ENCODE results near the gene BAD.
"Not testable (repeated sequence)": the region's sequence is repeated elsewhere in the genome, so short reads cannot be mapped to it uniquely, and the experiment has no call there.

Gene BAD

DNA sequence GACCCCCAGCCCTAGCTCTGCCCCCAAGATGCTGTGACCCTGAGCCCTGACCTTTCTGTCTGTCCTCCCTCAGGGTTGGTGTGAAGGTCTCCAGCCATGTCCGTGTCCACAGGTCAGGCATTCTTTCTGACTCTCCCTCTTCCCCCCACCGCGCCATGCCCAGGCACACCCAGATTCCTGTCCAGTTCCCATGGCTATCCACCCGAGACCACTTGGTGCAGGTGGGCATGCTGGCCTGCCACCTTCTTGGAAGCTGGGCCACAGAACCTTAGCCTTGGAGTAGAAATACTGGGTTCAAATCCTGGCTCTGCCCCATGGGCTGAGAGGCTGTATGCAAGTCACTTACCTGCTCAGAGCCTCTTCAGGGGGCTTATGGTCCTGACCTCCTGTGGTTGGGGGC is 35.4 kb downstream of the BAD start:
- no peak for DNase-seq (ENCODE audit: low read depth, low spot score)
- peaks cover 4% of the 10 kb centered on the region; the same call in 1 of the 2 replicates for H3K36me3 ChIP-seq (ENCODE audit: control insufficient read depth, insufficient read depth, low read length)
- H3K4me3 ChIP-seq (ENCODE audit: low read length) = no peak overlapping the region
- peaks cover 20% of the 10 kb centered on the region for H3K4me1 ChIP-seq (ENCODE audit: control insufficient read depth, insufficient read depth, low read length)
- WGBS (ENCODE audit: insufficient coverage, insufficient read length) = no CpG with 5 or more reads among the region's 4 CpGs
- H3K27ac ChIP-seq (ENCODE audit: low read length) = peak overlapping the region; percentile 36
- H3K9me3 ChIP-seq (ENCODE audit: control insufficient read depth, insufficient read depth, low read length) = no peaks in the 10 kb centered on the region
- no peaks in the 10 kb centered on the region for H3K27me3 ChIP-seq (ENCODE audit: control insufficient read depth, insufficient read depth, low read length)

DNA sequence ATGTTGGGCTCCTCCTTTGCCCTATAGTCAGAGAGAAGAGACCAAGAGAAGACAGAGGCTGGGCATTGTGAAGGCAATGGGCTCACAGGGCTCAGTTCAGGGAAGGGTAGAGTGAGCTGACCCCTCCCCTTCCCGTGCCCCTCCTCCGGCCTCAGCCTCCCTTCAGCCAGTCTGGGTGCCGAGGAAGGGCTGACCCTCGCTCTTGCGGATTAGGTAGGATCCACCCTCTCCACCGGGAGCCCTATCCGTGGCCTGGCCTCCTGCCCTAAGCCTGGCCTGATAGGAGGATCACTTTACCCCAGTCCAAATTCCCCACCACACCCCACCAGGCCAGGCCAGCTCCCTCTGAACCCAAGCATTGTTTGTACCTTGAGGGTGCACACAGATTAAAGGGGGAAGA is 35.9 kb downstream of the BAD start:
- no peaks in the 10 kb centered on the region for H3K27me3 ChIP-seq (ENCODE audit: control insufficient read depth, insufficient read depth, low read length)
- no CpG with 5 or more reads among the region's 7 CpGs for WGBS (ENCODE audit: insufficient coverage, insufficient read length)
- no peak for DNase-seq (ENCODE audit: low read depth, low spot score)
- no peak overlapping the region for H3K27ac ChIP-seq (ENCODE audit: low read length)
- H3K36me3 ChIP-seq (ENCODE audit: control insufficient read depth, insufficient read depth, low read length) = peaks cover 7% of the 10 kb centered on the region; the same call in 1 of the 2 replicates
- H3K9me3 ChIP-seq (ENCODE audit: control insufficient read depth, insufficient read depth, low read length) = no peaks in the 10 kb centered on the region
- peaks cover 20% of the 10 kb centered on the region for H3K4me1 ChIP-seq (ENCODE audit: control insufficient read depth, insufficient read depth, low read length)
- H3K4me3 ChIP-seq (ENCODE audit: low read length) = no peak overlapping the region

DNA sequence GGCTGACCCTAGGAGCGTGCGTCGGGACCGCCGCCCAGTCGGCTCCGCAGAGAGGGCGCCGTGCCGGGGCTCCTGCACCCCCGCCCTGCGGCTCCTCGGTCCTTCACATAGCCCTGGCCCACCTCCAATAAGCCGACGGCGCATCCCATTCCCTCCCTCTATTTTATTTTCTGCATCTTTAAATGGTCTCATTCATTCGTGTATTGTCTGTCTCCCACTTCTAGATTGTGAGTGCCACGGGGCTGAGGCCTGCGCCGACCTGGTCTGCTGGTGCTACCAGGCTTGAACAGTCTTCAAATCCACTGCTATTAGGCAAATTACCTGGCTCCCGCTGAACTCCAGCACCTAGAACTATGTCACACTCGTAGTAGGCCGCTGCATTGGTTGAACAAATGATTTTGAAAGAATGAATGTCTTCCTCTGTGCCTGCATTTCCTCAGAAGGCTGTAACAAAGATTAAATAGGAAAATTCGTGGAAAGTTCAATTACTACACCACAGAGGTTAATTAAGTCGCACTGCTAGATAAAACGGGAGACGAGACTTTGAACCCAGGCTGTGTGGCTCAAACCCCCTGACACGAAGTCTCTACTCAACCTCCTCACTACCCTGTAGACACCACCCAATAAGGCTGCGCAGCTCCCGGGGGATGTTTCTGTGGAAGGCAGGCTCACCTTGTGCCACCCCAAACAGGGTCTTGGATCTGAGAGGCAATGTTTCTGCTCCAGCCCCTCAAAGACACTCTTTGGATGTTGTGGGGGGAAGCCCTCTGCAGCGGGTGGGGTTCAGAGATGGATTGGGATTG is 36.5 kb downstream of the BAD start:
- peak overlapping the region; percentile 87; the same call in 1 of the 2 replicates for H3K4me3 ChIP-seq (ENCODE audit: low read length)
- H3K27ac ChIP-seq (ENCODE audit: low read length) = no peak overlapping the region
- no CpG with 5 or more reads among the region's 31 CpGs for WGBS (ENCODE audit: insufficient coverage, insufficient read length)
- H3K27me3 ChIP-seq (ENCODE audit: control insufficient read depth, insufficient read depth, low read length) = no peaks in the 10 kb centered on the region
- peaks cover 20% of the 10 kb centered on the region for H3K4me1 ChIP-seq (ENCODE audit: control insufficient read depth, insufficient read depth, low read length)
- DNase-seq (ENCODE audit: low read depth, low spot score) = no peak
- H3K36me3 ChIP-seq (ENCODE audit: control insufficient read depth, insufficient read depth, low read length) = peaks cover 11% of the 10 kb centered on the region; the same call in 1 of the 2 replicates
- H3K9me3 ChIP-seq (ENCODE audit: control insufficient read depth, insufficient read depth, low read length) = no peaks in the 10 kb centered on the region

DNA sequence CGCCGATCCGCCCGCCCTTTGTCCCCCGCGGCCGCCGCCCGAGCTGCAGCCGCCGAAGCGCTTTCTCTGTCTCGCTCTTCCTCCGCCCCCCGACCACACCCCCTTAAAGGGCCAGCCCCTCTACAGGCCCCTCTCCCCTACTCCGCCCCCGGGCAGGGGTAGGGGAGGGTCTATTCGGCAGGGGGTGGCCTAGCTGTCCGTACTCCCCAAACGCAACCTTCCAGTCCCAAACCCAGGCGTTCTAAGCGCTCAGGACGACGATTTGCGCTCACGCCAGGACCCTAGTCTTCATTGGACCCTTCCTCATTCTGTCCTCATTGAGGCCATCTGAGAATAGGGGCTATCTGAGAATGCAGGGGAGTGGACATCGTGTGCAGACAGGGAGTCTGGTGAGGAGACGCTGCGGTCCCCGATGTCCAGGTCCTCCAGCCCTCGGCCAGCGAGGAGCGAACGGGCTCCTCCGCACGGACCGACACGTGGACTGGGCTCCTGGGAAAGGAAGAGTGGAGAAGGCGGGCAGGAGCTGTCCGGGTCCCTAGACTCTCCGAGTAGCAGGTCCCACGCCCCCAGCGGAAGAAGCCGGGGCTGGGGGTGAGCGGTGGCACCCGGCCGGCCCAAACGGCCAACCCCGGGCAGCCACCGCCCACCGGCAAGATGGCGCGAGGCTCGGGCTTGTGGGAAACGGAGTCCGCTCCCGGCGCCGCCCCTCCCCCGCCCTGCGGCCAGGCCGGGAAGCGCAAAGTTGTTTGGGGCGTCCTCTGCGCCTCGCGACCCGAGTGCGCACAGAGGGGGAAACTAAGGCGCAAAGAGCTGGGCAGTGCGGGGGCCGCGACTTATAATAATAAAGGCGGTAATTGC is 37.4 kb downstream of the BAD start, which contains the start of gene PPP1R14B:
Gene PPP1R14B (minus strand): TSS at position 73 of the 858 bp plus-strand sequence. CDS start 270 bp downstream, outside the sequence.
- no peak for DNase-seq (ENCODE audit: low read depth, low spot score)
- no CpG with 5 or more reads among the region's 74 CpGs for WGBS (ENCODE audit: insufficient coverage, insufficient read length)
- no peaks in the 10 kb centered on the region for H3K9me3 ChIP-seq (ENCODE audit: control insufficient read depth, insufficient read depth, low read length)

DNA sequence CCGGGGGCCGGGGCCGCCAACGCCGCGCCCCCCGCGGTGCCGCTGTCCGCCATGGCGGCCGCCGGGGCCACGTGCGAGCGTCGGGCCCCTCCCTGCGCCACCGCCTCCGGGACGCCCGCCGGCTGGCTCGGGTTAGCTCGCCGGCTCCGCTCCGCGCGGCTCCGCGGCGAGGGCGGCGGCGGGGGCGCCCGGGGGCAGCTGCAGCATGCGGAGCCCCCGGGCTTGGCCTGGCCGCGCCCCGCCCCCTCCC is 37.9 kb downstream of the BAD start:
- not testable (repeated sequence) for H3K27me3 ChIP-seq (ENCODE audit: control insufficient read depth, insufficient read depth, low read length); H3K27ac ChIP-seq (ENCODE audit: low read length); DNase-seq (ENCODE audit: low read depth, low spot score); H3K9me3 ChIP-seq (ENCODE audit: control insufficient read depth, insufficient read depth, low read length)
- H3K4me1 ChIP-seq (ENCODE audit: control insufficient read depth, insufficient read depth, low read length) = peaks cover 16% of the 10 kb centered on the region
- H3K36me3 ChIP-seq (ENCODE audit: control insufficient read depth, insufficient read depth, low read length) = peaks cover 11% of the 10 kb centered on the region; the same call in 1 of the 2 replicates
- no CpG with 5 or more reads among the region's 43 CpGs for WGBS (ENCODE audit: insufficient coverage, insufficient read length)
- H3K4me3 ChIP-seq (ENCODE audit: low read length) = peak overlapping the region; percentile 87; the same call in 1 of the 2 replicates

More for the DNA sequence above, 37.4 kb downstream of the BAD start, which contains the start of gene PPP1R14B:
- H3K36me3 ChIP-seq (ENCODE audit: control insufficient read depth, insufficient read depth, low read length) = peaks cover 11% of the 10 kb centered on the region; the same call in 1 of the 2 replicates
- no peaks in the 10 kb centered on the region for H3K27me3 ChIP-seq (ENCODE audit: control insufficient read depth, insufficient read depth, low read length)
- peak within 1 kb of the TSS; percentile 87 for H3K4me3 ChIP-seq (ENCODE audit: low read length)
- H3K4me1 ChIP-seq (ENCODE audit: control insufficient read depth, insufficient read depth, low read length) = peaks cover 16% of the 10 kb centered on the region
- H3K27ac ChIP-seq (ENCODE audit: low read length) = no peak within 1 kb of the TSS

DNA sequence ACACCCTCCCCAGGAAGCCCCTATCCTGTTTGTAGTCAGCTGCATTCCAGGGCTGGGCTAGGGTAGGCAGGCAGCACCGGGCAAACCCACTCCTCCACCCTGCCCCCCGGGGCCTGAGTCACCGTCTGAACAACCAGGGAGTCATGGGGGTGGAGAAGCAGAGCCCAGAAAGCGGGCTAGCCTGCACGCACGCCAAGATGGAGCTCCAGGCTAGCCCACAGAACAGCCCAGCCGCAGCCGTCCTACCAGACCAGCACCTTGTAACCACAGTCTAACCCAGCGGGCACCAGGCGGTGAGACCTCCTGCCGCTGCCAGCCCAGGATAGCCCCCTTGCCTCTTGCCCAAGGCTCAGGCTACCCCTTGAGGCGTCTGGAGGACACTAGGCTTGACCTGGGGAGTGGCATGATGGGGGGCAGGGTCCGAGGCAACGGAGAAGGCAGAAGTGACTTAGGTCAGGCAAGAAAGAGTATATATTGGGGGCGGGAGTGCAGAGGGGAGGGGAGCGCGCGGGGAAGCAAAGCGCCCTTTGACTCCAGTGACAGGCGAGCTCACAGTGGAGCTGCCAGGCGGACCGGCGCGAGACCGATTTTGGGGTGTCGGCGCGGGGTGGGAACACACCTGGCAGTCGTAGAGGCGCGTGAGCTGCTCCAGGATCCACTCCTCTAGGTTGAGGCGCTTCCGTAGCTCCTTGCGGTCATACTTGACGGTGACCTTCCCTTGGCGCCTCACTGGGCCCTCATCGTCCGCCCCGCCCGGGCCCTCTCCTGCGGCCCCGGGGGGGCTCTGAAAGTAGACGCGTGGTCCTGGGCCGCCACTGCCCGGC is 38.5 kb downstream of the BAD start:
- no CpG with 5 or more reads among the region's 46 CpGs for WGBS (ENCODE audit: insufficient coverage, insufficient read length)
- peak overlapping the region; percentile 87 for H3K4me3 ChIP-seq (ENCODE audit: low read length)
- no peak for DNase-seq (ENCODE audit: low read depth, low spot score)
- H3K4me1 ChIP-seq (ENCODE audit: control insufficient read depth, insufficient read depth, low read length) = peaks cover 16% of the 10 kb centered on the region
- H3K27ac ChIP-seq (ENCODE audit: low read length) = no peak overlapping the region
- H3K36me3 ChIP-seq (ENCODE audit: control insufficient read depth, insufficient read depth, low read length) = peaks cover 11% of the 10 kb centered on the region; the same call in 1 of the 2 replicates
- H3K27me3 ChIP-seq (ENCODE audit: control insufficient read depth, insufficient read depth, low read length) = no peaks in the 10 kb centered on the region
- no peaks in the 10 kb centered on the region for H3K9me3 ChIP-seq (ENCODE audit: control insufficient read depth, insufficient read depth, low read length)

DNA sequence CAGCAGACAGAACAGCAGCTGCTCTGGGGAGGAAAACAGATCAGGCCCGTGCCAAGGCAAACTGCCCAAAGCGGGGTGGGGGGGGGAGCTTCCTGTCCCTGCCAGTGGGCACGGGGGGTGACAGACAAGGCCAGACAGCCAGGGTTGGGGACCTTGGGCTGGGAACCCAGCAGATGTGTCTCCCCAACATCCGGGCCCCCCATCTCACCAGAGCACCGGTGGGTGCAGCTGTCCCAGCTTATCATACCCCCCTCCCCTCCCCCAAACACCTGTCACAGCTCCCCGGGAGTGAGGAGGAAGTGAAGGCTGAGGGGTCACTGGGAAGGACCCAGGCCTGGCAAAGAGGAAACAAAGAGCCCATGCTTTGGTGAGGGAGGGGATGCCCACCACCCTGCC is 39.1 kb downstream of the BAD start:
- Histone ChIP-seq H3K27ac (ENCODE audit: low read length) (no peak overlapping the region), H3K4me1 (ENCODE audit: control insufficient read depth, insufficient read depth, low read length) (peaks cover 18% of the 10 kb centered on the region), H3K36me3 (ENCODE audit: control insufficient read depth, insufficient read depth, low read length) (peaks cover 11% of the 10 kb centered on the region; the same call in 1 of the 2 replicates), H3K4me3 (ENCODE audit: low read length) (peak overlapping the region; percentile 87), H3K9me3 (ENCODE audit: control insufficient read depth, insufficient read depth, low read length) (no peaks in the 10 kb centered on the region), H3K27me3 (ENCODE audit: control insufficient read depth, insufficient read depth, low read length) (no peaks in the 10 kb centered on the region)
- WGBS (ENCODE audit: insufficient coverage, insufficient read length) = no CpG with 5 or more reads among the region's 6 CpGs
- DNase-seq (ENCODE audit: low read depth, low spot score) = no peak

DNA sequence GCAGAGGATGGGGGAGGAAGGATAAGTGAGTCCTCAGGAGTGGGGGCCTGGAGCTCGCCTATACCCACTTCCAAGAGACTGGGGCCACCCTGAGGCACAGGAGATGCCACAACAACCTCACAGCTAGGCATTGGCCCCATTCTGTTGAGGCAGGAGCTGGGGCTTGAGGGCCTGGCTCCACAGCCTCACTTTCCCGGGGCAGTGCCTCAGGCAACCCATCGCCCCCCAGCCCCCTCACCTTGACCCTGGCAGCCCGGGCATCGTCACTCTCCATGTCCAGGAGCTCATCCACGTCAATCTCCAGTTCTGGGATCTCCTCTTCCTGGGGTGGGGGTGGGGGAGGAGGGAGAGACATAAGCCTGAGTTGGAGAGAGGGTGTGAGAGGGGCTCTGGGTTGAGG is 39.5 kb downstream of the BAD start:
- peak overlapping the region; percentile 87; the same call in 1 of the 2 replicates for H3K4me3 ChIP-seq (ENCODE audit: low read length)
- peaks cover 11% of the 10 kb centered on the region; the same call in 1 of the 2 replicates for H3K36me3 ChIP-seq (ENCODE audit: control insufficient read depth, insufficient read depth, low read length)
- no peak overlapping the region for H3K27ac ChIP-seq (ENCODE audit: low read length)
- no peaks in the 10 kb centered on the region for H3K27me3 ChIP-seq (ENCODE audit: control insufficient read depth, insufficient read depth, low read length)
- no CpG with 5 or more reads among the region's 6 CpGs for WGBS (ENCODE audit: insufficient coverage, insufficient read length)
- peaks cover 18% of the 10 kb centered on the region for H3K4me1 ChIP-seq (ENCODE audit: control insufficient read depth, insufficient read depth, low read length)
- no peak for DNase-seq (ENCODE audit: low read depth, low spot score)
- no peaks in the 10 kb centered on the region for H3K9me3 ChIP-seq (ENCODE audit: control insufficient read depth, insufficient read depth, low read length)

DNA sequence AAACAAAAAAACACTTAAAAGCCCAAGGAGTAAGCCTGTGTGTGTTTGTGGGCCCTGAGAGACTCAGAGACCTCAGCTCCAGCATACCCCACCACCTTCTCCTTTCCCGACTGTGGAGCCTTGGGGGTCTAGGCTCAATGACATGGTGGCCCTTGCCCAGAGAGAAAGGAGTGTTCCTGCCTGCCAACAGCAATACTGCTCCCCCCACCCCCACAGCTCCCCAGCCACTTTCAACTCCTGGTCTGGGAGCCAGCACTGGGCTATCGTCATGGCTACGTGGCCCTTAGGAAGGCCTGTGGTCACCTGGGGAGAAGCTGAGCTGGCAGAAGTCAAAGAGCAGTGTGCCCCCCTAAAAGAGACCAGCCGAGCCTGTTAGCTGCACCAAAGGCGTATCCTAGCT is 40.4 kb downstream of the BAD start:
- Histone ChIP-seq H3K4me1 (ENCODE audit: control insufficient read depth, insufficient read depth, low read length) (peaks cover 12% of the 10 kb centered on the region), H3K9me3 (ENCODE audit: control insufficient read depth, insufficient read depth, low read length) (no peaks in the 10 kb centered on the region), H3K27ac (ENCODE audit: low read length) (no peak overlapping the region), H3K36me3 (ENCODE audit: control insufficient read depth, insufficient read depth, low read length) (peaks cover 11% of the 10 kb centered on the region; the same call in 1 of the 2 replicates), H3K27me3 (ENCODE audit: control insufficient read depth, insufficient read depth, low read length) (no peaks in the 10 kb centered on the region), H3K4me3 (ENCODE audit: low read length) (no peak overlapping the region)
- no peak for DNase-seq (ENCODE audit: low read depth, low spot score)
- no CpG with 5 or more reads among the region's 5 CpGs for WGBS (ENCODE audit: insufficient coverage, insufficient read length)
